HepG2 (cell line): ENCODE results near the gene TMEM196. TPM values are rescaled to one million over a fixed set of nuclear protein-coding genes. Genes with fewer than 3 reads are reported as not detected.
A peak's percentile ranks its signal among the peaks of the same experiment; 100 is the strongest.
"Not testable (repeated sequence)": the region's sequence is repeated elsewhere in the genome, so short reads cannot be mapped to it uniquely, and the experiment has no call there.

Source experiments
- ATAC-seq: fragments of 200-7000 bp; cut with Tn5 transposase; 3 replicates; pipeline ENCODE4 v1.9.1; 2020; ENCODE audit warnings: mild to moderate bottlenecking, moderate library complexity
- BruUV-seq: library from RNA; stranded (reverse); fragments of 400-500 nt; replicated peaks from 2 replicates; lab custom pipeline; 2021; lab: Mats Ljungman, UMichigan
- CTCF ChIA-PET: fragments of 300-600 bp; formaldehyde crosslinking; extraction: SDS; loops from one replicate; lab custom pipeline; 2021; ENCODE audit warnings: low total read pairs, inconsistent platforms, low intra/inter-chr PET ratio; lab: Yijun Ruan, JAX
- POLR2A ChIA-PET: fragments of 350-600 bp; sonication (Branson Sonifier 250); formaldehyde crosslinking; loops from one replicate; lab custom pipeline; 2020; ENCODE audit warnings: antibody characterized with exemption, inconsistent platforms; lab: Yijun Ruan, JAX
- DNase-seq: peaks from one replicate; pipeline ENCODE4 v3.0.0-alpha.2; 2015; ENCODE audit warnings: low spot score
- FAIRE-seq: peaks from 3 replicates; lab custom pipeline; 2011; peaks lifted over from hg19 to GRCh38; lab: Jason Lieb, UNC
- H2AFZ ChIP-seq: one replicate; pipeline ENCODE4 v1.6.1; 2011; ENCODE audit warnings: low read length, inconsistent platforms
- H3K27ac ChIP-seq: fragments of 300-600 bp; 3 replicates; pipeline ENCODE4 v1.8.0; 2011; ENCODE audit warnings: mixed run types, mild to moderate bottlenecking, mixed read lengths, low read length, inconsistent platforms; ENCODE audit not compliant: insufficient read depth; ENCODE audit errors: extremely low read length
- H3K27me3 ChIP-seq, 2 experiments: fragments of 200-600 bp in 1 of 2; 2 replicates in 1 of 2; 3 replicates in 1 of 2; pipeline versions ENCODE4 v1.6.0 to v1.8.0; 2011; ENCODE audit warnings: low read length in 2 of 2, mild to moderate bottlenecking in 2 of 2, moderate library complexity in 2 of 2, inconsistent platforms in 1 of 2; ENCODE audit not compliant: insufficient read depth in 2 of 2, control insufficient read depth in 1 of 2
- H3K36me3 ChIP-seq, 2 experiments: fragments of 200-600 bp in 1 of 2; replicated peaks in 1 of 2; 2 replicates in 1 of 2; 3 replicates in 1 of 2; pipeline versions ENCODE4 v1.5.1 to v1.8.0; 2011; ENCODE audit warnings: low read length in 2 of 2, inconsistent platforms in 1 of 2; ENCODE audit not compliant: insufficient read depth in 2 of 2, control insufficient read depth in 1 of 2
- H3K4me1 ChIP-seq: 2 replicates; pipeline ENCODE4 v1.5.1; 2012; ENCODE audit warnings: low read length, inconsistent platforms; ENCODE audit not compliant: insufficient read depth
- H3K4me2 ChIP-seq: 2 replicates; pipeline ENCODE4 v1.6.0; 2011; ENCODE audit warnings: low read depth, low read length, inconsistent platforms
- H3K4me3 ChIP-seq, 3 experiments: fragments of 200-600 bp in 1 of 3; sonication (generic), shearing (Covaris generic) in 1 of 3; replicated peaks in 1 of 3; 2 replicates each; pipeline ENCODE4 v1.5.1; 2011 to 2016; ENCODE audit warnings: low read length in 3 of 3, inconsistent platforms in 2 of 3, low read depth in 2 of 3, mild to moderate bottlenecking in 2 of 3, control low read depth in 1 of 3, mixed read lengths in 1 of 3; ENCODE audit not compliant: insufficient read depth in 1 of 3
- H3K79me2 ChIP-seq: one replicate; pipeline ENCODE4 v1.6.1; 2011; ENCODE audit warnings: low read length, inconsistent platforms; ENCODE audit not compliant: insufficient read depth
- H3K9ac ChIP-seq: 2 replicates; pipeline ENCODE4 v1.6.0; 2011; ENCODE audit warnings: mild to moderate bottlenecking, low read depth, low read length, inconsistent platforms; ENCODE audit not compliant: insufficient read depth
- H3K9me3 ChIP-seq: 2 replicates; pipeline ENCODE4 v1.5.1; 2012; ENCODE audit warnings: mild to moderate bottlenecking, low read length
- H4K20me1 ChIP-seq: 2 replicates; pipeline ENCODE4 v1.6.0; 2011; ENCODE audit warnings: inconsistent platforms, mild to moderate bottlenecking, low read length, moderate library complexity; ENCODE audit not compliant: insufficient read depth
- TARDBP ChIP-seq: sonication (generic); formaldehyde crosslinking; IDR thresholded peaks from 2 replicates; pipeline ENCODE4 v1.8.0; 2022; ENCODE audit warnings: mild to moderate bottlenecking, missing genetic modification reagents
- ZNF281 ChIP-seq: sonication (generic); formaldehyde crosslinking; IDR thresholded peaks from 2 replicates; pipeline ENCODE4 v1.4.0; 2020; ENCODE audit warnings: missing genetic modification reagents, borderline replicate concordance
- ZNF644 ChIP-seq: IDR thresholded peaks from 2 replicates; pipeline ENCODE4 v1.6.1; 2016; ENCODE audit warnings: low read depth
- WGBS: methylation state at CpG from one replicate; pipeline ENCODE4 v1.1.6; 2017; ENCODE audit warnings: low lambda C conversion rate; 5-methylcytosine and 5-hydroxymethylcytosine counted together
- in situ Hi-C: cut with HindIII; loops from 2 replicates; pipeline ENCODE4 v1.10.0; 2017; ENCODE audit warnings: low pct_unique_long_range_greater_than_20kb; ENCODE audit not compliant: extremely low pct_ligation_motif_present
- intact Hi-C: fragments of 100-400 bp; cut with micrococcal nuclease; formaldehyde crosslinking; loops from one replicate; pipeline ENCODE4 v1.10.0; 2022; ENCODE audit not compliant: unreplicated experiment
- polyA plus RNA-seq, 8 experiments: library from polyadenylated mRNA; depleted of rRNA in 3 of 8; stranded (reverse) in 7 of 8; unstranded in 1 of 8; fragments of >200 nt; fragmentation: Illumina TruSeq in 4 of 8; extraction: Trizol in 4 of 8; gene quantifications; 2 replicates each; pipeline versions ENCODE4 v1.2.1 to v1.2.3, GENCODE V29; 2011 to 2016; ENCODE audit warnings: low read depth in 4 of 8, missing spikeins in 1 of 8, mixed read lengths in 1 of 8; ENCODE audit not compliant: insufficient read depth in 1 of 8
- total RNA-seq, 5 experiments: library from RNA; depleted of rRNA; stranded (reverse); fragments of >200 nt; fragmentation: Illumina TruSeq; extraction: Trizol; gene quantifications; 2 replicates each; pipeline ENCODE4 v1.2.3, GENCODE V29; 2016; ENCODE audit warnings: low read depth in 1 of 5

Gene TMEM196
- total and polyA plus RNA-seq, 2 of the 13 experiments (the other 11 are each of a cell fraction or from before 2014, with no cell fraction given): not detected

GRCh38 chr7:19690736-19691135, 82.7 kb downstream of the TMEM196 start:
- POLR2A ChIA-PET: no interaction called here
- DNase-seq (no peak), ATAC-seq (no peak)
- no peaks in the 10 kb centered on the region for H4K20me1 ChIP-seq
- WGBS: 0% methylated on average over 1 of the region's 1 CpG
- TF ChIP-seq TARDBP: no peak
- TF ChIP-seq, all 625 proteins: peak for 0
- Histone ChIP-seq H3K36me3 (no peaks in the 10 kb centered on the region), H3K79me2 (no peaks in the 10 kb centered on the region), H2AFZ (no peak overlapping the region), H3K9ac (no peak overlapping the region), H3K4me1 (no peaks in the 10 kb centered on the region), H3K4me2 (no peak overlapping the region), H3K27me3 (no peaks in the 10 kb centered on the region), H3K9me3 (no peaks in the 10 kb centered on the region), H3K27ac (no peak overlapping the region), H3K4me3 (no peak overlapping the region)
- intact Hi-C loops: no loop called here
- no TSS peak for BruUV-seq
- CTCF ChIA-PET: no interaction called here
- in situ Hi-C loops: no loop called here
- FAIRE-seq: no peak

- CTCF ChIA-PET: not testable (repeated sequence)
Observed at GRCh38 chr7:19689130-19689529, 84.3 kb downstream of the TMEM196 start.

More at GRCh38 chr7:19689130-19689529, 84.3 kb downstream of the TMEM196 start:
- H3K4me3 ChIP-seq, in situ Hi-C loops, intact Hi-C loops, ATAC-seq, H2AFZ ChIP-seq, H3K36me3 ChIP-seq, H3K4me1 ChIP-seq, H3K27me3 ChIP-seq, H4K20me1 ChIP-seq, FAIRE-seq, H3K9me3 ChIP-seq, BruUV-seq, H3K27ac ChIP-seq, H3K9ac ChIP-seq, H3K79me2 ChIP-seq, DNase-seq, POLR2A ChIA-PET: not testable (repeated sequence)
- H3K4me2 ChIP-seq: peak overlapping the region; percentile 42; the same call in 1 of the 2 replicates
- 26% methylated on average over 4 of the region's 12 CpGs for WGBS
- TF ChIP-seq ZNF281 (peak; percentile 67; the same call in 1 of the 2 replicates), ZNF644 (CRISPR knock-in tag) (0 out of 2 replicates have a peak, but pooled peaks have one; percentile 21)
